Mesenchymal stem cell (in vitro differentiated cells and primary cell): ENCODE results near the gene CYYR1.
A peak's percentile ranks its signal among the peaks of the same experiment; 100 is the strongest.
"Not testable (repeated sequence)": the region's sequence is repeated elsewhere in the genome, so short reads cannot be mapped to it uniquely, and the experiment has no call there.

ENCODE experiments used
- DNase-seq: peaks from one replicate; pipeline ENCODE4 v3.0.0-alpha.2; 2013
- H2AFZ ChIP-seq: one replicate; pipeline ENCODE4 v1.6.1; 2013; ENCODE audit warnings: low read depth, mild to moderate bottlenecking, control low read depth, inconsistent platforms, low read length, moderate library complexity
- H2AK5ac ChIP-seq: 2 replicates; pipeline ENCODE4 v1.6.1; 2013; ENCODE audit warnings: low read length, moderate library complexity, mild to moderate bottlenecking, inconsistent platforms; ENCODE audit not compliant: severe bottlenecking
- H2BK120ac ChIP-seq: one replicate; pipeline ENCODE4 v1.6.1; 2013; ENCODE audit warnings: low read depth, mild to moderate bottlenecking, inconsistent platforms, low read length, moderate library complexity
- H2BK12ac ChIP-seq, 2 experiments: one replicate each; pipeline ENCODE4 v1.6.1; 2013; ENCODE audit warnings: inconsistent platforms in 2 of 2, low read length in 2 of 2, mild to moderate bottlenecking in 2 of 2, moderate library complexity in 2 of 2, control low read depth in 1 of 2
- H2BK15ac ChIP-seq: one replicate; pipeline ENCODE4 v1.6.1; 2013; ENCODE audit warnings: mild to moderate bottlenecking, low read depth, inconsistent platforms; ENCODE audit not compliant: poor library complexity, severe bottlenecking
- H2BK5ac ChIP-seq: 2 replicates; pipeline ENCODE4 v1.6.1; 2013; ENCODE audit warnings: low read depth, mild to moderate bottlenecking, low read length, control low read depth, inconsistent platforms; ENCODE audit not compliant: poor library complexity, severe bottlenecking
- H3K14ac ChIP-seq, 2 experiments: one replicate each; pipeline ENCODE4 v1.6.1; 2013; ENCODE audit warnings: inconsistent platforms in 2 of 2, low read length in 2 of 2, control low read depth in 1 of 2, mild to moderate bottlenecking in 1 of 2, moderate library complexity in 1 of 2
- H3K18ac ChIP-seq, 2 experiments: one replicate each; pipeline ENCODE4 v1.6.1; 2013; ENCODE audit warnings: inconsistent platforms in 2 of 2, low read length in 2 of 2, control low read depth in 1 of 2, low read depth in 1 of 2, mild to moderate bottlenecking in 1 of 2
- H3K23ac ChIP-seq, 2 experiments: one replicate each; pipeline ENCODE4 v1.6.1; 2013; ENCODE audit warnings: inconsistent platforms in 2 of 2, low read length in 2 of 2, mild to moderate bottlenecking in 2 of 2, moderate library complexity in 2 of 2, control low read depth in 1 of 2
- H3K27ac ChIP-seq: 2 replicates; pipeline ENCODE4 v1.5.1; 2013; ENCODE audit warnings: mild to moderate bottlenecking, moderate library complexity, low read length, control low read depth, inconsistent platforms; ENCODE audit not compliant: poor library complexity, severe bottlenecking
- H3K27me3 ChIP-seq, 2 experiments: 2 replicates each; pipeline versions ENCODE4 v1.6.1 to v1.7.0; 2013; ENCODE audit warnings: low read length in 2 of 2, mild to moderate bottlenecking in 2 of 2, moderate library complexity in 2 of 2, control low read depth in 1 of 2, inconsistent platforms in 1 of 2; ENCODE audit not compliant: control insufficient read depth in 1 of 2, insufficient read depth in 1 of 2
- H3K36me3 ChIP-seq, 2 experiments: 2 replicates each; pipeline versions ENCODE4 v1.6.1 to v1.7.0; 2013; ENCODE audit warnings: low read length in 2 of 2, control low read depth in 1 of 2, inconsistent platforms in 1 of 2, low read depth in 1 of 2, mild to moderate bottlenecking in 1 of 2; ENCODE audit not compliant: insufficient read depth in 2 of 2, control insufficient read depth in 1 of 2
- H3K4ac ChIP-seq, 2 experiments: one replicate each; pipeline ENCODE4 v1.6.1; 2013; ENCODE audit warnings: inconsistent platforms in 2 of 2, low read length in 2 of 2, mild to moderate bottlenecking in 2 of 2, moderate library complexity in 2 of 2, control low read depth in 1 of 2, low read depth in 1 of 2
- H3K4me1 ChIP-seq: 2 replicates; pipeline ENCODE4 v1.6.1; 2013; ENCODE audit warnings: low read depth, low read length, control low read depth; ENCODE audit not compliant: control insufficient read depth, insufficient read depth
- H3K4me2 ChIP-seq: 2 replicates; pipeline ENCODE4 v1.6.1; 2013; ENCODE audit warnings: low read length, mild to moderate bottlenecking, inconsistent platforms; ENCODE audit not compliant: poor library complexity, severe bottlenecking
- H3K4me3 ChIP-seq, 2 experiments: 2 replicates each; pipeline versions ENCODE4 v1.5.1 to v1.7.0; 2013; ENCODE audit warnings: low read length in 2 of 2, mild to moderate bottlenecking in 2 of 2, control low read depth in 1 of 2, low read depth in 1 of 2; ENCODE audit not compliant: insufficient read depth in 1 of 2
- H3K79me1 ChIP-seq: replicated peaks from 2 replicates; pipeline ENCODE4 v1.6.1; 2013; ENCODE audit warnings: mild to moderate bottlenecking, control low read depth, low read length, inconsistent platforms; ENCODE audit not compliant: poor library complexity, severe bottlenecking
- H3K9ac ChIP-seq: 2 replicates; pipeline ENCODE4 v1.7.0; 2013; ENCODE audit warnings: mild to moderate bottlenecking, low read length, moderate library complexity
- H3K9me3 ChIP-seq: 2 replicates; pipeline ENCODE4 v1.7.0; 2013; ENCODE audit warnings: mild to moderate bottlenecking, low read length; ENCODE audit not compliant: control insufficient read depth
- H4K8ac ChIP-seq: one replicate; pipeline ENCODE4 v1.6.1; 2013; ENCODE audit warnings: inconsistent platforms, mild to moderate bottlenecking, low read length, moderate library complexity
- H4K91ac ChIP-seq: one replicate; pipeline ENCODE4 v1.6.1; 2013; ENCODE audit warnings: mild to moderate bottlenecking, low read length, inconsistent platforms
- WGBS: methylation state at CpG from one replicate; pipeline ENCODE4 v1.1.7; 2013; ENCODE audit warnings: mixed read lengths; 5-methylcytosine and 5-hydroxymethylcytosine counted together

CYYR1 gene

DNA sequence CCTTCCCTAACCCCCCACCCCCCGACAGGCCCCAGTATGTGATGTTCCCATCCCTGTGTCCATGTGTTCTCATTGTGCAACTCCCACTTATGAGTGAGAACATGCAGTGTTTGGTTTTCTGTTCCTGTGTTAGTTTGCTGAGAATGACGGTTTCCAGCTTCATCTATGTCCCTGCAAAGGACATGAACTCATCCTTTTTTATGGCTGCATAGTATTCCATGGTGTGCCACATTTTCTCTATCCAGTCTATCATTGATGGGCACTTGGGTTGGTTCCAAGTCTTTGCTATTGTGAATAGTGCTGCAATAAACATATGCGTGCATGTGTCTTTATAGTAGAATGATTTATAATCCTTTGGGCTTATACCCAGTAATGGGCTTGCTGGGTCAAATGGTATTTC is 114.2 kb downstream of the CYYR1 start:
- not testable (repeated sequence) for H2BK12ac ChIP-seq, H3K27ac ChIP-seq, H4K8ac ChIP-seq, H3K18ac ChIP-seq, H3K4ac ChIP-seq, H3K79me1 ChIP-seq, H4K91ac ChIP-seq, H2BK15ac ChIP-seq, H2BK5ac ChIP-seq, H3K9me3 ChIP-seq, H2AK5ac ChIP-seq, H3K27me3 ChIP-seq, H2AFZ ChIP-seq, H3K23ac ChIP-seq, DNase-seq, H3K14ac ChIP-seq, H3K36me3 ChIP-seq, H3K4me1 ChIP-seq, H3K4me3 ChIP-seq, H2BK120ac ChIP-seq, H3K9ac ChIP-seq, H3K4me2 ChIP-seq
- WGBS = 87% methylated on average over 3 of the region's 3 CpGs

DNA sequence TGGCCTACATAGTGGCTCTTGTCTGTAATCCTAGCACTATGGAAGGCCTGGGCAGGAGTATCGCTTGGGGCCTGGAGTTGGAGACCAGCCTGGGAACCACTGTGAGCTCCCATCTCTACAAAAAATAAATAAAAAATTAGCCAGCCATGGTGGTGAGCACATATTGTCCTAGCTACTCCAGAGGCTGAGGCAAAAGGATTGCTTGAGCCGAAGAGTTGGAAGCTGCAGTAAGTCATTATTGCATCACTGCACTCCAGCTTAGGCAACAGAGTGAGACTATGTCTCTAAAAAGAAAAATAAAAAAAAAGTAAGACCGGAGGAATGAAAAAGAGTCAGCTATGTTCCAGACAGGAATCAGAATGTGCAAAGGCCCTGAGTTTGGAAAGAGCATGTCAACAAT is 115.3 kb downstream of the CYYR1 start:
- Histone ChIP-seq H2AFZ (no peak overlapping the region), H3K79me1 (no peaks in the 10 kb centered on the region), H3K14ac (no peak overlapping the region), H4K91ac (no peak overlapping the region), H3K4me2 (no peak overlapping the region), H2BK12ac (no peak overlapping the region), H2BK5ac (no peak overlapping the region), H3K9me3 (no peaks in the 10 kb centered on the region), H2BK120ac (no peak overlapping the region), H2AK5ac (no peak overlapping the region), H3K27ac (no peak overlapping the region), H4K8ac (no peak overlapping the region), H3K18ac (no peak overlapping the region), H3K27me3 (no peaks in the 10 kb centered on the region), H2BK15ac (no peak overlapping the region), H3K4ac (no peak overlapping the region), H3K36me3 (no peaks in the 10 kb centered on the region), H3K4me3 (no peak overlapping the region), H3K9ac (no peak overlapping the region), H3K23ac (no peak overlapping the region), H3K4me1 (no peaks in the 10 kb centered on the region)
- DNase-seq = peak; percentile 25
- 100% methylated on average over 3 of the region's 3 CpGs for WGBS

DNA sequence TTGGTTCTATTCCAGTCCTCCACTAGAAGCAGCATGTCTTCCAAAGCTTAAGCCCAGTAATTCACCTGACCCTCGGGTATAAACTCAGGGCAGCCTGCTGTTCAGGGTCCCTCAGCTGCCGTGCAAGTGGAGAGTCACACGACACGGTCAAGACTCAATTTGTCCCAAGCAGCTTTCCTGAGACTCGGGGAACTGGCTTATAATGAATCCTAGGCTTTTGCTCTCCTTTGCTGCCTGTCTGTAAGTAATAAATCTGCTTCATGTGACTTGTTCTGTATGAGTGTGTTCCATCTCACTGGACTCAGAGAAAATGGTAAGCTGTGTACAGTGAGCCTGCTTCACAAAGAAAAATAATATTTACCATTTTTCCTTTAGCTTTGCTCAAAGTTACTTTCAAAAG is 119.8 kb downstream of the CYYR1 start:
- Histone ChIP-seq H4K8ac (no peak overlapping the region), H3K79me1 (no peaks in the 10 kb centered on the region), H3K9ac (no peak overlapping the region), H3K27ac (no peak overlapping the region), H2BK12ac (no peak overlapping the region), H3K23ac (no peak overlapping the region), H3K9me3 (no peaks in the 10 kb centered on the region), H3K36me3 (no peaks in the 10 kb centered on the region), H4K91ac (no peak overlapping the region), H2AK5ac (no peak overlapping the region), H3K4ac (no peak overlapping the region), H2BK120ac (no peak overlapping the region), H2BK15ac (no peak overlapping the region), H2BK5ac (no peak overlapping the region), H3K4me1 (no peaks in the 10 kb centered on the region), H2AFZ (no peak overlapping the region), H3K4me3 (no peak overlapping the region), H3K14ac (no peak overlapping the region), H3K18ac (peak overlapping the region in 1 of 2 experiments; percentile 1), H3K4me2 (no peak overlapping the region), H3K27me3 (no peaks in the 10 kb centered on the region)
- WGBS = 59% methylated on average over 5 of the region's 5 CpGs
- DNase-seq = no peak

DNA sequence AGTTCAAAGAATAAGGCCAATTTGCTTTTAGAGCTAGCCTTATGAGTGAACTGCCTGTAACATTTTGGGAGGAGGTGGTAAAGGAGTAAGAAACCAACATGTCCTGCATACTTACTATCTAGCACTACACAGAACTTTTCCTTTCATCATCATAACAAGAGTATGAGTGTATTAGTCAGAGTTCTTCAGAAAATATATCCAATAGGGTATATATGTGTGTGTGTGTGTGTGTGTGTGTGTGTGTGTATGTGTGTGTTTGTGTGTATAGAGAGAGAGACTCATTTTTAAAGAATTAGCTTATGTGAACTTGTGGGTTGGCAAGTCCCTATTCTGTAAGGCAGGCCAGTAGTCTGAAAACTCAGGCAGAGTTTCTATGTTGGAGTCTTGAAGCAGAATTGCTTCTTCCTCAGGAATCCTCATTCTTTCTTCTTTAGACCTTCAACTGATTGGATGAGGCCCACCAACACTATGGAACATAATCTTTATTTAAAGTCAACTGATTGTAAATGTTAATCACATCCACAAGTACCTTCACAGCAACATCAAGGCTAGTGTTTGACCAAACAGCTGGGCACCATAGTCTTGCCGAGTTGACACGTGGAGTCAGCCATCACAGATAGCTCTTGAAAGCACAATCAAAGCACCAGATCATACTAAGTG is 121.9 kb downstream of the CYYR1 start:
- DNase-seq = peak; percentile 6
- H2BK12ac ChIP-seq = no peak overlapping the region
- no peak overlapping the region for H4K91ac ChIP-seq
- H2AK5ac ChIP-seq = no peak overlapping the region
- H4K8ac ChIP-seq = no peak overlapping the region
- H3K4me1 ChIP-seq = peaks cover 2% of the 10 kb centered on the region
- no peak overlapping the region for H3K23ac ChIP-seq
- no peak overlapping the region for H2AFZ ChIP-seq
- H2BK5ac ChIP-seq = no peak overlapping the region
- no peak overlapping the region for H2BK15ac ChIP-seq
- H3K9me3 ChIP-seq = no peaks in the 10 kb centered on the region
- H3K9ac ChIP-seq = no peak overlapping the region
- WGBS = 94% methylated on average over 2 of the region's 2 CpGs
- H3K79me1 ChIP-seq = no peaks in the 10 kb centered on the region
- no peak overlapping the region for H3K4me2 ChIP-seq
- no peak overlapping the region for H2BK120ac ChIP-seq
- no peak overlapping the region for H3K18ac ChIP-seq
- no peak overlapping the region for H3K4ac ChIP-seq
- no peaks in the 10 kb centered on the region for H3K36me3 ChIP-seq
- H3K4me3 ChIP-seq = no peak overlapping the region
- no peak overlapping the region for H3K27ac ChIP-seq
- no peak overlapping the region for H3K14ac ChIP-seq
- H3K27me3 ChIP-seq = no peaks in the 10 kb centered on the region
